BJ (cell line): ENCODE data around the gene SLC7A7. TPM values are rescaled to one million over a fixed set of nuclear protein-coding genes. Genes with fewer than 3 reads are reported as not detected.

Experiments
- CTCF ChIA-PET: fragments of 350-600 bp; formaldehyde crosslinking; extraction: SDS; loops from one replicate; lab custom pipeline; 2021; ENCODE audit warnings: antibody characterized with exemption, inconsistent platforms; lab: Yijun Ruan, JAX
- POLR2A ChIA-PET: fragments of 300-600 bp; sonication (Branson Sonifier 250); formaldehyde crosslinking; extraction: SDS; loops from one replicate; lab custom pipeline; 2021; ENCODE audit warnings: antibody characterized with exemption; lab: Charles Lee
- DNase-seq: peaks from one replicate; pipeline ENCODE4 v3.0.0-alpha.2; 2011; ENCODE audit warnings: low read depth
- H3K27me3 ChIP-seq: 2 replicates; pipeline ENCODE4 v1.6.0; 2011; ENCODE audit warnings: low read length; ENCODE audit not compliant: control insufficient read depth, insufficient read depth
- H3K36me3 ChIP-seq: 2 replicates; pipeline ENCODE4 v1.5.1; 2011; ENCODE audit warnings: low read length; ENCODE audit not compliant: control insufficient read depth, insufficient read depth
- H3K4me3 ChIP-seq: 2 replicates; pipeline ENCODE4 v1.5.1; 2011; ENCODE audit warnings: low read depth, mild to moderate bottlenecking, control low read depth, low read length
- polyA plus RNA-seq: library from polyadenylated mRNA; depleted of rRNA; stranded (reverse); fragments of >200 nt; gene quantifications from 2 replicates; pipeline ENCODE4 v1.2.3, GENCODE V29; 2011
- TF ChIP-seq, protein P1 (sequence below): IDR thresholded peaks from 2 replicates; pipeline ENCODE4 v1.5.1; 2011; ENCODE audit warnings: low read depth, mild to moderate bottlenecking, control low read depth, inconsistent platforms, low read length, moderate library complexity; ENCODE audit not compliant: insufficient read depth

The SLC7A7 gene
- polyA plus RNA-seq, 1 experiment, result 7.5 TPM

DNA sequence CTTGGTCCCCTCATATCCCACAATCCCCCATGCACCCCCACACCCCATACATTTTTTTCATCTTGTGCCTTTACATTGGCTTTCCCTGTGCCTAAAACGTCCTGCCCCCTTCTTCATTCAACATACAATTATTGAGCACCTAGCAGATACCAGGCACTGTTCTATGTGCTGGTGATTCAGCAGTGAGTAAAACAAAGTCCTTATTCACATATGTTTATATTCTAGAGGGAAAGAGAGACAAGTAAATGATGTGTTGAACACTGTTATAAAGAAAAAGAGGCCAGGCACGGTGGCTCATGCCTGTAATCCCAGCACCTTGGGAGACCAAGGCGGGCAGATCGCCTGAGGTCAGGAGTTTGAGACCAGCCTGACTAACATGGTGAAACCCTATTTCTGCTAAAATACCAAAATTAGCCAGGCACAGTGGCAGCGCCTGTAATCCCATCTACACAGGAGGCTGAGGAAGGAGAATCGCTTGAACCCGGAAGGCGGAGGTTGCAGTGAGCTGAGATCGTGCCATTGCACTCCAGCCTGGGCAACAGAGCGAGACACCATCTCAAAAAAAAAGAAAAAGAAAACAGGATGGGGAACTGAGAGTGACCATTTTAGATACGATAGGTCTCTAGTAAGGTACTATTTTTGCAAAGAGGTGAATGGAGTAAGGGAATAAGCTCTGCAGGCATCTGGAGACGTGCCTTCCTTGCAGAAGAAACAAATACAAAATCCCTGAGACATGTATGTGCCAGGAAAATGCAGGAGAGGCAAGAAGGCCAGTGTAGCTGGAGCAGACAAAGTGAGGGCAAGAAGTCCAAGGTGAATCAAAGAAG, 12.2 kb downstream of the SLC7A7 start:
- H3K27me3 ChIP-seq, result peaks cover 5% of the 10 kb centered on the region
- no peak for DNase-seq

GRCh38 chr14:22801716-22802115, 13.5 kb downstream of the SLC7A7 start:
- no peak for DNase-seq
- TF ChIP-seq, protein P1, sequence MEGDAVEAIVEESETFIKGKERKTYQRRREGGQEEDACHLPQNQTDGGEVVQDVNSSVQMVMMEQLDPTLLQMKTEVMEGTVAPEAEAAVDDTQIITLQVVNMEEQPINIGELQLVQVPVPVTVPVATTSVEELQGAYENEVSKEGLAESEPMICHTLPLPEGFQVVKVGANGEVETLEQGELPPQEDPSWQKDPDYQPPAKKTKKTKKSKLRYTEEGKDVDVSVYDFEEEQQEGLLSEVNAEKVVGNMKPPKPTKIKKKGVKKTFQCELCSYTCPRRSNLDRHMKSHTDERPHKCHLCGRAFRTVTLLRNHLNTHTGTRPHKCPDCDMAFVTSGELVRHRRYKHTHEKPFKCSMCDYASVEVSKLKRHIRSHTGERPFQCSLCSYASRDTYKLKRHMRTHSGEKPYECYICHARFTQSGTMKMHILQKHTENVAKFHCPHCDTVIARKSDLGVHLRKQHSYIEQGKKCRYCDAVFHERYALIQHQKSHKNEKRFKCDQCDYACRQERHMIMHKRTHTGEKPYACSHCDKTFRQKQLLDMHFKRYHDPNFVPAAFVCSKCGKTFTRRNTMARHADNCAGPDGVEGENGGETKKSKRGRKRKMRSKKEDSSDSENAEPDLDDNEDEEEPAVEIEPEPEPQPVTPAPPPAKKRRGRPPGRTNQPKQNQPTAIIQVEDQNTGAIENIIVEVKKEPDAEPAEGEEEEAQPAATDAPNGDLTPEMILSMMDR, result no peak
- ChIA-PET CTCF (interaction anchor here (1.8 kb wide), 1 partner anchor 52 kb away, joined by 4 read pairs; no protein-coding TSS in a partner anchor), POLR2A (interaction anchor here (0.6 kb wide), 1 partner anchor 10 kb away, joined by 4 read pairs; no protein-coding TSS in a partner anchor)
- Histone ChIP-seq H3K27me3 (peaks cover 7% of the 10 kb centered on the region), H3K4me3 (no peak overlapping the region), H3K36me3 (no peaks in the 10 kb centered on the region)

More for the DNA sequence above, 12.2 kb downstream of the SLC7A7 start:
- Histone ChIP-seq H3K4me3 (no peak overlapping the region), H3K36me3 (no peaks in the 10 kb centered on the region)
- TF ChIP-seq, protein P1, result no peak
- POLR2A ChIA-PET, result interaction anchor here (0.7 kb wide), 1 partner anchor 90 kb away, joined by 6 read pairs; no protein-coding TSS in a partner anchor
- CTCF ChIA-PET, result interaction anchor here (1.8 kb wide), 1 partner anchor 51 kb away, joined by 4 read pairs; no protein-coding TSS in a partner anchor

DNA sequence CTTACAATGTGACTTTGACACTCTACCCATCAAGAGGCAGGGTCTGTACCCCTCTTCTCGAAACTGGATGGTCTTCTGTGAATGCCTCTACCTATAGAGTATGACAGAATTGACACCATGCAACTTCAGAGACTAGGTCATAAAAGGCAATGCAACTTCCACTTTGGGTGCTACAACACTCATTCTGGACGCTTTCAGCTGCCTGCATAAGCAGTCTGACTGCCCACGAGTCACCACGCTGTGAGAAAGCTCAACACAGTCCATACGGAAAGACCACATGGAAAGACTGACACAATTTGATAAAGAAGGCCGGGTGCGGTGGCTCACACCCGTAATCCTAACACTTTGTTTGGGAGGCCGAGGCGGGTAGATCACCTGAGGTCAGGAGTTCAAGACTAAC, 14.9 kb downstream of the SLC7A7 start:
- CTCF ChIA-PET, result no interaction called here
- TF ChIP-seq, protein P1, result no peak
- H3K27me3 ChIP-seq, result peaks cover 7% of the 10 kb centered on the region
- no peak for DNase-seq
- no peak overlapping the region for H3K4me3 ChIP-seq
- no peaks in the 10 kb centered on the region for H3K36me3 ChIP-seq
- POLR2A ChIA-PET, result no interaction called here

DNA sequence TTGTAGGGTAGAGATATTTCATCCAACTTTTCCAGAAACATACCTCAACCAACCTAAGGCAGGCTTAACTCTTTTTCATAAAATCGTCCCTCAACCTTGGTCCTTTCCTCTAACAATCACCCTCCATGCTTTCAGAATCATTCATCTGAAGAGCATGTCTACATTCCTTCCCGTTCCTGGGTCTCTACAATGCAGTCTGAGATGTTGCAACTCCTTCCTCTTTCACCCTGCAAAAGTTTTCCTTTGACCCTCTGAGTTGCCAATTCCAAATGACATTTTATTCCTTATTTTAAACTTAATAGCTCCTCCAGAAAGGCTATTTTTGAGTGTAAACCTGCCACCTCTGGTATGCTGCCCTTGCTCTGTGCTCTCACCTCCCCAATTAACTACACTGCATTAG, 16.7 kb downstream of the SLC7A7 start:
- ChIA-PET POLR2A (interaction anchor here (0.6 kb wide), 1 partner anchor 53 kb away, joined by 3 read pairs; no protein-coding TSS in a partner anchor), CTCF (interaction anchor here (1.1 kb wide), 1 partner anchor 9 kb away, joined by 3 read pairs; no protein-coding TSS in a partner anchor)
- TF ChIP-seq, protein P1, result no peak
- Histone ChIP-seq H3K36me3 (no peaks in the 10 kb centered on the region), H3K4me3 (no peak overlapping the region), H3K27me3 (peaks cover 6% of the 10 kb centered on the region)
- no peak for DNase-seq
